ENCODE results near the gene ZNF608. TPM values are rescaled to one million over a fixed set of nuclear protein-coding genes. Genes with fewer than 3 reads are reported as not detected.

Gene ZNF608
- total RNA-seq, 1 donor from 2014 or later, result 65.6 TPM

GRCh38 chr5:124754206-124754927, 7.9 kb upstream of the ZNF608 start:
- no peaks in the 10 kb centered on the region for H3K36me3 Mint-ChIP-seq (ENCODE audit: unreplicated experiment)
- no peaks in the 10 kb centered on the region for H3K9me3 Mint-ChIP-seq (ENCODE audit: unreplicated experiment)
- H3K4me1 Mint-ChIP-seq (ENCODE audit: unreplicated experiment), result peaks cover 29% of the 10 kb centered on the region
- DNase-seq (ENCODE audit: extremely low spot score, unreplicated experiment), result no peak
- TF ChIP-seq CTCF (IDR thresholded peaks at IDR 0.05), result no peak
- H3K4me3 Mint-ChIP-seq (ENCODE audit: unreplicated experiment), result no peak overlapping the region
- no peaks in the 10 kb centered on the region for H3K27me3 Mint-ChIP-seq (ENCODE audit: unreplicated experiment)
- H3K27ac Mint-ChIP-seq (ENCODE audit: unreplicated experiment), result no peak overlapping the region

GRCh38 chr5:124752854-124753720, 6.6 kb upstream of the ZNF608 start:
- no peak for DNase-seq (ENCODE audit: extremely low spot score, unreplicated experiment)
- no peak overlapping the region for H3K4me3 Mint-ChIP-seq (ENCODE audit: unreplicated experiment)
- TF ChIP-seq CTCF (IDR thresholded peaks at IDR 0.05), result no peak
- H3K36me3 Mint-ChIP-seq (ENCODE audit: unreplicated experiment), result no peaks in the 10 kb centered on the region
- H3K9me3 Mint-ChIP-seq (ENCODE audit: unreplicated experiment), result no peaks in the 10 kb centered on the region
- peaks cover 31% of the 10 kb centered on the region for H3K4me1 Mint-ChIP-seq (ENCODE audit: unreplicated experiment)
- no peak overlapping the region for H3K27ac Mint-ChIP-seq (ENCODE audit: unreplicated experiment)
- H3K27me3 Mint-ChIP-seq (ENCODE audit: unreplicated experiment), result no peaks in the 10 kb centered on the region

GRCh38 chr5:124751031-124751430, 4.6 kb upstream of the ZNF608 start:
- peaks cover 31% of the 10 kb centered on the region for H3K4me1 Mint-ChIP-seq (ENCODE audit: unreplicated experiment)

GRCh38 chr5:124748687-124749594, 2.5 kb upstream of the ZNF608 start:
- Mint-ChIP-seq H3K27ac (ENCODE audit: unreplicated experiment) (no peak overlapping the region), H3K4me3 (ENCODE audit: unreplicated experiment) (no peak overlapping the region), H3K36me3 (ENCODE audit: unreplicated experiment) (no peaks in the 10 kb centered on the region), H3K27me3 (ENCODE audit: unreplicated experiment) (no peaks in the 10 kb centered on the region), H3K4me1 (ENCODE audit: unreplicated experiment) (peaks cover 17% of the 10 kb centered on the region), H3K9me3 (ENCODE audit: unreplicated experiment) (no peaks in the 10 kb centered on the region)
- no peak for TF ChIP-seq CTCF (IDR thresholded peaks at IDR 0.05)
- DNase-seq (ENCODE audit: extremely low spot score, unreplicated experiment), result no peak

More at GRCh38 chr5:124751031-124751430, 4.6 kb upstream of the ZNF608 start:
- TF ChIP-seq CTCF (IDR thresholded peaks at IDR 0.05), result no peak
- Mint-ChIP-seq H3K9me3 (ENCODE audit: unreplicated experiment) (no peaks in the 10 kb centered on the region), H3K4me3 (ENCODE audit: unreplicated experiment) (no peak overlapping the region), H3K27me3 (ENCODE audit: unreplicated experiment) (no peaks in the 10 kb centered on the region), H3K36me3 (ENCODE audit: unreplicated experiment) (no peaks in the 10 kb centered on the region), H3K27ac (ENCODE audit: unreplicated experiment) (no peak overlapping the region)
- DNase-seq (ENCODE audit: extremely low spot score, unreplicated experiment), result no peak

Data from osteocyte (in vitro differentiated cells).